H9 (cell line): Measurements from ENCODE around the gene FAM89B. TPM values are rescaled to one million over a fixed set of nuclear protein-coding genes. Genes with fewer than 3 reads are reported as not detected.

ENCODE experiments used
- DNase-seq: peaks from one replicate; pipeline ENCODE4 v3.0.0-alpha.2; 2017
- H2AFZ ChIP-seq: one replicate; pipeline ENCODE4 v1.6.1; 2013; ENCODE audit warnings: mild to moderate bottlenecking, low read length, control low read depth, moderate library complexity
- H2AK5ac ChIP-seq: 2 replicates; pipeline ENCODE4 v1.6.1; 2013; ENCODE audit warnings: low read length, control low read depth, mixed read lengths; ENCODE audit not compliant: insufficient read length
- H2BK120ac ChIP-seq: one replicate; pipeline ENCODE4 v1.6.1; 2013; ENCODE audit warnings: low read depth, mild to moderate bottlenecking, low read length, control low read depth, inconsistent platforms; ENCODE audit not compliant: poor library complexity, severe bottlenecking
- H2BK12ac ChIP-seq: 2 replicates; pipeline ENCODE4 v1.6.1; 2013; ENCODE audit warnings: low read length, control low read depth, mixed read lengths, low read depth; ENCODE audit not compliant: insufficient read length
- H2BK15ac ChIP-seq: 2 replicates; pipeline ENCODE4 v1.6.1; 2013; ENCODE audit warnings: low read depth, low read length, control low read depth
- H2BK20ac ChIP-seq: one replicate; pipeline ENCODE4 v1.6.1; 2013; ENCODE audit warnings: low read depth, mild to moderate bottlenecking, low read length, control low read depth, inconsistent platforms; ENCODE audit not compliant: poor library complexity, severe bottlenecking
- H2BK5ac ChIP-seq: 2 replicates; pipeline ENCODE4 v1.6.1; 2013; ENCODE audit warnings: low read length, control low read depth, mixed read lengths; ENCODE audit not compliant: insufficient read length
- H3K14ac ChIP-seq: 2 replicates; pipeline ENCODE4 v1.6.1; 2013; ENCODE audit warnings: low read length, control low read depth; ENCODE audit not compliant: insufficient read depth
- H3K18ac ChIP-seq: 2 replicates; pipeline ENCODE4 v1.6.1; 2013; ENCODE audit warnings: low read depth, mild to moderate bottlenecking, mixed read lengths, low read length, control low read depth; ENCODE audit not compliant: insufficient read length
- H3K23ac ChIP-seq: 2 replicates; pipeline ENCODE4 v1.6.1; 2013; ENCODE audit warnings: low read length, control low read depth, mixed read lengths, low read depth; ENCODE audit not compliant: insufficient read length
- H3K23me2 ChIP-seq: 2 replicates; pipeline ENCODE4 v1.6.1; 2013; ENCODE audit warnings: low read depth, mild to moderate bottlenecking, mixed read lengths, low read length, control low read depth; ENCODE audit not compliant: insufficient read length, poor library complexity, severe bottlenecking
- H3K27ac ChIP-seq: 2 replicates; pipeline ENCODE4 v1.5.1; 2013; ENCODE audit warnings: low read length, control low read depth, mixed read lengths, low read depth; ENCODE audit not compliant: insufficient read length
- H3K27me3 ChIP-seq: 2 replicates; pipeline ENCODE4 v1.6.1; 2013; ENCODE audit warnings: low read length, control low read depth, inconsistent platforms; ENCODE audit not compliant: insufficient read depth
- H3K4ac ChIP-seq: 2 replicates; pipeline ENCODE4 v1.6.1; 2013; ENCODE audit warnings: low read depth, mild to moderate bottlenecking, control low read depth, inconsistent platforms, low read length, moderate library complexity
- H3K4me1 ChIP-seq: 2 replicates; pipeline ENCODE4 v1.6.1; 2013; ENCODE audit warnings: low read length, control low read depth, inconsistent platforms; ENCODE audit not compliant: insufficient read depth
- H3K4me2 ChIP-seq: 2 replicates; pipeline ENCODE4 v1.6.1; 2013; ENCODE audit warnings: low read length, control low read depth, mixed read lengths; ENCODE audit not compliant: insufficient read length, insufficient read depth
- H3K56ac ChIP-seq: 2 replicates; pipeline ENCODE4 v1.6.1; 2013; ENCODE audit warnings: low read depth, mild to moderate bottlenecking, mixed read lengths, low read length, control low read depth; ENCODE audit not compliant: insufficient read length
- H3K79me1 ChIP-seq: 2 replicates; pipeline ENCODE4 v1.6.1; 2013; ENCODE audit warnings: low read depth, mild to moderate bottlenecking, moderate library complexity, low read length, control low read depth, inconsistent platforms; ENCODE audit not compliant: insufficient read depth, poor library complexity, severe bottlenecking
- H3K79me2 ChIP-seq: 2 replicates; pipeline ENCODE4 v1.6.1; 2013; ENCODE audit warnings: low read length, control low read depth, inconsistent platforms; ENCODE audit not compliant: insufficient read depth
- H3K9ac ChIP-seq: 2 replicates; pipeline ENCODE4 v1.6.1; 2013; ENCODE audit warnings: low read length, control low read depth, mixed read lengths; ENCODE audit not compliant: insufficient read length; ENCODE audit errors: extremely low read depth
- H3K9me3 ChIP-seq: one replicate; pipeline ENCODE4 v1.6.1; 2013; ENCODE audit warnings: low read depth, low read length, inconsistent platforms; ENCODE audit not compliant: control insufficient read depth
- H3T11ph ChIP-seq: one replicate; pipeline ENCODE4 v1.6.1; 2013; ENCODE audit warnings: mild to moderate bottlenecking, low read length, control low read depth, inconsistent platforms
- H4K20me1 ChIP-seq: one replicate; pipeline ENCODE4 v1.6.1; 2013; ENCODE audit not compliant: control insufficient read depth, insufficient read length, insufficient read depth
- H4K5ac ChIP-seq: 2 replicates; pipeline ENCODE4 v1.6.1; 2013; ENCODE audit warnings: low read depth, mild to moderate bottlenecking, mixed read lengths, low read length, control low read depth; ENCODE audit not compliant: insufficient read length
- H4K8ac ChIP-seq: replicated peaks from 2 replicates; pipeline ENCODE4 v1.6.1; 2013; ENCODE audit warnings: low read length, control low read depth, mixed read lengths, low read depth; ENCODE audit not compliant: insufficient read length
- H4K91ac ChIP-seq: 2 replicates; pipeline ENCODE4 v1.6.1; 2013; ENCODE audit warnings: low read depth, mild to moderate bottlenecking, moderate library complexity, mixed read lengths, low read length, control low read depth; ENCODE audit not compliant: insufficient read length
- H3K27ac Mint-ChIP-seq, 3 experiments: 2 replicates in 2 of 3; 3 replicates in 1 of 3; pipeline ENCODE4 v1.8.0; 2020 to 2021; ENCODE audit warnings: mixed read lengths in 3 of 3, mild to moderate bottlenecking in 1 of 3, moderate library complexity in 1 of 3
- H3K27me3 Mint-ChIP-seq: 2 replicates; pipeline ENCODE4 v1.8.0; 2021; ENCODE audit warnings: low read depth, mild to moderate bottlenecking, moderate library complexity, mixed read lengths
- H3K36me3 Mint-ChIP-seq, 3 experiments: 2 replicates in 2 of 3; 3 replicates in 1 of 3; pipeline ENCODE4 v1.8.0; 2020 to 2021; ENCODE audit warnings: low read depth in 3 of 3, mixed read lengths in 3 of 3; ENCODE audit not compliant: insufficient read depth in 1 of 3
- H3K4me1 Mint-ChIP-seq, 2 experiments: 2 replicates each; pipeline ENCODE4 v1.8.0; 2020; ENCODE audit warnings: mixed read lengths in 2 of 2
- H3K4me3 Mint-ChIP-seq, 2 experiments: 2 replicates in 1 of 2; 3 replicates in 1 of 2; pipeline ENCODE4 v1.8.0; 2020 to 2021; ENCODE audit warnings: mild to moderate bottlenecking in 2 of 2, mixed read lengths in 2 of 2, moderate library complexity in 1 of 2
- H3K9me3 Mint-ChIP-seq, 2 experiments: 2 replicates in 1 of 2; 3 replicates in 1 of 2; pipeline ENCODE4 v1.8.0; 2020; ENCODE audit warnings: mild to moderate bottlenecking in 2 of 2, mixed read lengths in 2 of 2, moderate library complexity in 1 of 2
- WGBS: extraction: QIAGEN DNeasy Blood & Tissue Kit; methylation state at CpG from one replicate; pipeline ENCODE4 v1.1.7; 2013; ENCODE audit warnings: missing lambda C conversion rate, low lambda C conversion rate, mixed read lengths; ENCODE audit not compliant: insufficient read length; ENCODE audit errors: extremely low coverage; 5-methylcytosine and 5-hydroxymethylcytosine counted together
- total RNA-seq: library from RNA; stranded (reverse); gene quantifications from 2 replicates; pipeline ENCODE4 v1.2.1, GENCODE V29; 2021
- TF ChIP-seq, protein P1 (sequence below): fragments of 200-600 bp; sonication (generic); conservative IDR thresholded peaks from 3 replicates; pipeline ENCODE4 v1.8.0; 2021; ENCODE audit warnings: antibody characterized with exemption, mild to moderate bottlenecking

FAM89B gene
- total RNA-seq, 1 experiment from 2014 or later, result 21.7 TPM

GRCh38 chr11:65599216-65599954 is 27.0 kb downstream of the FAM89B start:
- Histone ChIP-seq H4K91ac (no peak overlapping the region), H3K4ac (no peak overlapping the region), H3K79me2 (no peaks in the 10 kb centered on the region), H3K9me3 (no peaks in the 10 kb centered on the region), H3K4me1 (no peaks in the 10 kb centered on the region), H3K27me3 (no peaks in the 10 kb centered on the region; the same call in 1 of the 2 replicates), H3K4me2 (no peak overlapping the region), H4K20me1 (no peaks in the 10 kb centered on the region), H2BK120ac (no peak overlapping the region), H4K8ac (no peak overlapping the region), H2BK20ac (no peak overlapping the region), H3K18ac (no peak overlapping the region), H2AK5ac (no peak overlapping the region), H3K14ac (no peak overlapping the region), H3K56ac (no peak overlapping the region), H3K9ac (no peak overlapping the region), H4K5ac (no peak overlapping the region), H3K23ac (no peak overlapping the region), H3K23me2 (no peaks in the 10 kb centered on the region), H3K27ac (no peak overlapping the region), H2AFZ (no peak overlapping the region), H3T11ph (no peak overlapping the region), H2BK15ac (no peak overlapping the region), H2BK12ac (no peak overlapping the region), H2BK5ac (no peak overlapping the region), H3K79me1 (no peaks in the 10 kb centered on the region)
- no peak overlapping the region for H3K4me3 Mint-ChIP-seq
- H3K27me3 Mint-ChIP-seq, result peaks cover 10% of the 10 kb centered on the region
- no CpG with 5 or more reads among the region's 49 CpGs for WGBS
- H3K4me1 Mint-ChIP-seq, result peaks cover 0 to 3% of the 10 kb centered on the region in 2 experiments; a peak in 1 of 4 replicates
- no peak overlapping the region for H3K27ac Mint-ChIP-seq
- TF ChIP-seq, protein P1, sequence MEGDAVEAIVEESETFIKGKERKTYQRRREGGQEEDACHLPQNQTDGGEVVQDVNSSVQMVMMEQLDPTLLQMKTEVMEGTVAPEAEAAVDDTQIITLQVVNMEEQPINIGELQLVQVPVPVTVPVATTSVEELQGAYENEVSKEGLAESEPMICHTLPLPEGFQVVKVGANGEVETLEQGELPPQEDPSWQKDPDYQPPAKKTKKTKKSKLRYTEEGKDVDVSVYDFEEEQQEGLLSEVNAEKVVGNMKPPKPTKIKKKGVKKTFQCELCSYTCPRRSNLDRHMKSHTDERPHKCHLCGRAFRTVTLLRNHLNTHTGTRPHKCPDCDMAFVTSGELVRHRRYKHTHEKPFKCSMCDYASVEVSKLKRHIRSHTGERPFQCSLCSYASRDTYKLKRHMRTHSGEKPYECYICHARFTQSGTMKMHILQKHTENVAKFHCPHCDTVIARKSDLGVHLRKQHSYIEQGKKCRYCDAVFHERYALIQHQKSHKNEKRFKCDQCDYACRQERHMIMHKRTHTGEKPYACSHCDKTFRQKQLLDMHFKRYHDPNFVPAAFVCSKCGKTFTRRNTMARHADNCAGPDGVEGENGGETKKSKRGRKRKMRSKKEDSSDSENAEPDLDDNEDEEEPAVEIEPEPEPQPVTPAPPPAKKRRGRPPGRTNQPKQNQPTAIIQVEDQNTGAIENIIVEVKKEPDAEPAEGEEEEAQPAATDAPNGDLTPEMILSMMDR, result no peak
- DNase-seq, result no peak
- no peaks in the 10 kb centered on the region for H3K9me3 Mint-ChIP-seq
- H3K36me3 Mint-ChIP-seq, result peaks cover 9 to 31% (median 19%) of the 10 kb centered on the region in 3 experiments
